HG03442 (cell line): ENCODE data around the gene SMAD6.
"Not testable (repeated sequence)": the region's sequence is repeated elsewhere in the genome, so short reads cannot be mapped to it uniquely, and the experiment has no call there.

Experiments used
- ATAC-seq: cut with Tn5 transposase; IDR thresholded peaks from one replicate; pipeline ENCODE4 v1.9.1; 2021; ENCODE audit warnings: mild to moderate bottlenecking, moderate library complexity; ENCODE audit not compliant: unreplicated experiment

Gene SMAD6

GRCh38 chr15:66816201-66816600 lies 114.2 kb downstream of the SMAD6 start:
- ATAC-seq: no peak

GRCh38 chr15:66819084-66819483 lies 117.0 kb downstream of the SMAD6 start:
- ATAC-seq: peak; percentile 46

- ATAC-seq: no peak
Measured at GRCh38 chr15:66820481-66821176, 118.6 kb downstream of the SMAD6 start.

GRCh38 chr15:66821307-66821706 lies 119.3 kb downstream of the SMAD6 start:
- ATAC-seq: no peak

- ATAC-seq: no peak
Measured at GRCh38 chr15:66822114-66822513, 120.1 kb downstream of the SMAD6 start.

- ATAC-seq: no peak
Measured at GRCh38 chr15:66822576-66822975, 120.5 kb downstream of the SMAD6 start.

GRCh38 chr15:66823601-66824000 lies 121.6 kb downstream of the SMAD6 start:
- ATAC-seq: no peak

- ATAC-seq: no peak
Measured at GRCh38 chr15:66824424-66824823, 122.4 kb downstream of the SMAD6 start.

GRCh38 chr15:66825139-66825538 lies 123.1 kb downstream of the SMAD6 start:
- no peak for ATAC-seq

GRCh38 chr15:66825731-66826130 lies 123.7 kb downstream of the SMAD6 start:
- ATAC-seq: no peak

GRCh38 chr15:66826507-66826906 lies 124.5 kb downstream of the SMAD6 start:
- ATAC-seq: no peak

- no peak for ATAC-seq
Measured at GRCh38 chr15:66827039-66827697, 125.1 kb downstream of the SMAD6 start.

- no peak for ATAC-seq
Measured at GRCh38 chr15:66827698-66828055, 125.6 kb downstream of the SMAD6 start.

- not testable (repeated sequence) for ATAC-seq
Measured at GRCh38 chr15:66828817-66829541, 126.9 kb downstream of the SMAD6 start.

GRCh38 chr15:66829551-66830121 lies 127.6 kb downstream of the SMAD6 start:
- ATAC-seq: no peak

- ATAC-seq: no peak
Measured at GRCh38 chr15:66830358-66830757, 128.3 kb downstream of the SMAD6 start.

- no peak for ATAC-seq
Measured at GRCh38 chr15:66830823-66831222, 128.8 kb downstream of the SMAD6 start.

- ATAC-seq: no peak
Measured at GRCh38 chr15:66831289-66831688, 129.3 kb downstream of the SMAD6 start.

GRCh38 chr15:66831801-66832390 lies 129.9 kb downstream of the SMAD6 start:
- no peak for ATAC-seq
